CD4-positive, alpha-beta T cell treated with Interleukin-4 for 4 hours (primary cell): ENCODE data around the gene STMN1.

Experiments used
- DNase-seq: peaks from one replicate; pipeline ENCODE4 v3.0.0-alpha.2; 2020

The STMN1 gene

GRCh38 chr1:25867210-25867991, 38.8 kb downstream of the STMN1 start:
- DNase-seq, result no peak

GRCh38 chr1:25866288-25866687, 39.9 kb downstream of the STMN1 start:
- DNase-seq, result no peak

- no peak for DNase-seq
These were observed 41.8 kb downstream of the STMN1 start for GRCh38 chr1:25864434-25864833.

- DNase-seq, result no peak
These were observed 42.5 kb downstream of the STMN1 start for GRCh38 chr1:25863486-25864262.

- DNase-seq, result no peak
These were observed 43.3 kb downstream of the STMN1 start for GRCh38 chr1:25862785-25863485.

- DNase-seq, result no peak
These were observed 44.6 kb downstream of the STMN1 start for GRCh38 chr1:25861316-25862286.

- peak; percentile 83 for DNase-seq
These were observed 47.1 kb downstream of the STMN1 start, which contains the start of gene AUNIP for GRCh38 chr1:25858906-25859789. AUNIP (minus strand) TSS chr1:25859457; CDS start chr1:25859357, 100 bp downstream.

- no peak for DNase-seq
These were observed 47.7 kb downstream of the STMN1 start for GRCh38 chr1:25858494-25858893.

GRCh38 chr1:25856856-25857255, 49.4 kb downstream of the STMN1 start:
- no peak for DNase-seq

- DNase-seq, result no peak
These were observed 51.7 kb downstream of the STMN1 start for GRCh38 chr1:25854554-25854953.
